CD14-positive monocyte (primary cell): ENCODE data around the gene SRPK2. TPM values are rescaled to one million over a fixed set of nuclear protein-coding genes. Genes with fewer than 3 reads are reported as not detected.
A peak's percentile ranks its signal among the peaks of the same experiment; 100 is the strongest.

Source experiments
- DNase-seq, 3 donors: peaks; one replicate each; pipeline ENCODE4 v3.0.0-alpha.2; 2011 to 2022
- H2AFZ ChIP-seq: 2 replicates; pipeline ENCODE4 v1.6.0; 2012; ENCODE audit warnings: mild to moderate bottlenecking, low read depth, low read length, inconsistent platforms; ENCODE audit not compliant: insufficient read depth, poor library complexity, severe bottlenecking
- H3K27ac ChIP-seq, 2 donors: 1 replicate in 1 of 2; 2 replicates in 1 of 2; pipeline ENCODE4 v1.5.1; 2012 to 2013; ENCODE audit warnings: low read length in 2 of 2, control low read depth in 1 of 2, inconsistent platforms in 1 of 2, low read depth in 1 of 2, mild to moderate bottlenecking in 1 of 2
- H3K27me3 ChIP-seq, 2 donors: one replicate each; pipeline versions ENCODE4 v1.6.0 to v1.6.1; 2011 to 2013; ENCODE audit warnings: low read length in 2 of 2; ENCODE audit not compliant: control insufficient read depth in 2 of 2, insufficient read depth in 2 of 2
- H3K36me3 ChIP-seq, 2 donors: replicated peaks in 1 of 2; 1 replicate in 1 of 2; 2 replicates in 1 of 2; pipeline versions ENCODE4 v1.5.1 to v1.6.1; 2012 to 2013; ENCODE audit warnings: low read length in 2 of 2, control low read depth in 1 of 2, inconsistent platforms in 1 of 2, mild to moderate bottlenecking in 1 of 2; ENCODE audit not compliant: insufficient read depth in 2 of 2, control insufficient read depth in 1 of 2
- H3K4me1 ChIP-seq, 2 donors: 1 replicate in 1 of 2; 2 replicates in 1 of 2; pipeline versions ENCODE4 v1.5.1 to v1.6.1; 2012 to 2013; ENCODE audit warnings: low read length in 2 of 2, control low read depth in 1 of 2, inconsistent platforms in 1 of 2, mild to moderate bottlenecking in 1 of 2, moderate library complexity in 1 of 2; ENCODE audit not compliant: insufficient read depth in 2 of 2, control insufficient read depth in 1 of 2
- H3K4me2 ChIP-seq: replicated peaks from 2 replicates; pipeline ENCODE3; 2012; ENCODE audit warnings: low read length, moderate library complexity, mild to moderate bottlenecking; ENCODE audit not compliant: poor library complexity, severe bottlenecking; ENCODE audit errors: extremely low read depth
- H3K4me3 ChIP-seq, 3 experiments: fragments of 200-600 bp in 1 of 3; sonication (generic) in 1 of 3; replicated peaks in 1 of 3; 1 replicate in 2 of 3; 2 replicates in 1 of 3; pipeline ENCODE4 v1.5.1; 2011 to 2013; ENCODE audit warnings: low read length in 3 of 3, mild to moderate bottlenecking in 3 of 3, control low read depth in 2 of 3, low read depth in 2 of 3, inconsistent platforms in 1 of 3, moderate library complexity in 1 of 3
- H3K79me2 ChIP-seq: 2 replicates; pipeline ENCODE4 v1.6.0; 2012; ENCODE audit warnings: mild to moderate bottlenecking, control low read depth, inconsistent platforms, low read length, moderate library complexity; ENCODE audit not compliant: insufficient read depth
- H3K9ac ChIP-seq: 2 replicates; pipeline ENCODE4 v1.6.0; 2017; ENCODE audit warnings: low read length, mild to moderate bottlenecking; ENCODE audit not compliant: insufficient read depth, poor library complexity, severe bottlenecking
- H3K9me3 ChIP-seq, 2 donors: replicated peaks in 1 of 2; 1 replicate in 1 of 2; 2 replicates in 1 of 2; pipeline versions ENCODE4 v1.5.1 to v1.6.1; 2012 to 2013; ENCODE audit warnings: low read length in 2 of 2, control low read depth in 1 of 2; ENCODE audit not compliant: control insufficient read depth in 1 of 2, insufficient read depth in 1 of 2
- H4K20me1 ChIP-seq: 2 replicates; pipeline ENCODE4 v1.6.0; 2012; ENCODE audit warnings: mild to moderate bottlenecking, low read length, control low read depth, moderate library complexity; ENCODE audit not compliant: insufficient read depth
- H3K27ac Mint-ChIP-seq, 7 donors: one replicate each; pipeline ENCODE4 v1.8.0; 2020; ENCODE audit warnings: mild to moderate bottlenecking in 7 of 7, mixed read lengths in 7 of 7, moderate library complexity in 6 of 7, inconsistent platforms in 2 of 7
- H3K27me3 Mint-ChIP-seq, 3 donors: one replicate each; pipeline ENCODE4 v1.8.0; 2021 to 2022; ENCODE audit warnings: low read depth in 3 of 3, mild to moderate bottlenecking in 3 of 3, mixed read lengths in 3 of 3, moderate library complexity in 3 of 3, inconsistent platforms in 1 of 3
- H3K36me3 Mint-ChIP-seq, 2 donors: one replicate each; pipeline ENCODE4 v1.8.0; 2020; ENCODE audit warnings: mixed read lengths in 2 of 2, inconsistent platforms in 1 of 2, mild to moderate bottlenecking in 1 of 2
- H3K4me1 Mint-ChIP-seq: one replicate; pipeline ENCODE4 v1.8.0; 2020; ENCODE audit warnings: mild to moderate bottlenecking, mixed read lengths
- H3K4me3 Mint-ChIP-seq, 2 donors: one replicate each; pipeline ENCODE4 v1.8.0; 2020; ENCODE audit warnings: mild to moderate bottlenecking in 2 of 2, mixed read lengths in 2 of 2, moderate library complexity in 1 of 2
- H3K9me3 Mint-ChIP-seq, 7 donors: one replicate each; pipeline ENCODE4 v1.8.0; 2020 to 2022; ENCODE audit warnings: mixed read lengths in 7 of 7, mild to moderate bottlenecking in 6 of 7, moderate library complexity in 6 of 7, inconsistent platforms in 2 of 7
- WGBS: methylation state at CpG from one replicate; pipeline ENCODE4 v1.1.5; 2013; ENCODE audit warnings: missing lambda C conversion rate; ENCODE audit not compliant: insufficient coverage; 5-methylcytosine and 5-hydroxymethylcytosine counted together
- intact Hi-C, 2 donors: fragments of 100-400 bp; cut with micrococcal nuclease; formaldehyde crosslinking; loops; one replicate each; pipeline versions ENCODE4 v1.15.0 to v1.15.1; 2023
- polyA plus RNA-seq, 3 donors: library from polyadenylated mRNA; depleted of rRNA in 1 of 3; unstranded in 2 of 3; stranded (reverse) in 1 of 3; fragments of 300-500 nt in 2 of 3; fragments of >200 nt in 1 of 3; fragmentation: Illumina TruSeq in 2 of 3; gene quantifications; 1 replicate in 2 of 3; 2 replicates in 1 of 3; pipeline ENCODE4 v1.2.3, GENCODE V29; 2012 to 2021
- TF ChIP-seq, protein P1 (sequence below): fragments of 200-600 bp; IDR thresholded peaks from one replicate; pipeline ENCODE4 v1.8.0; 2022; ENCODE audit warnings: antibody characterized with exemption, mild to moderate bottlenecking

Gene SRPK2
- polyA plus RNA-seq, 3 donors: 12.6 to 37.7 (median 30.0) TPM

DNA sequence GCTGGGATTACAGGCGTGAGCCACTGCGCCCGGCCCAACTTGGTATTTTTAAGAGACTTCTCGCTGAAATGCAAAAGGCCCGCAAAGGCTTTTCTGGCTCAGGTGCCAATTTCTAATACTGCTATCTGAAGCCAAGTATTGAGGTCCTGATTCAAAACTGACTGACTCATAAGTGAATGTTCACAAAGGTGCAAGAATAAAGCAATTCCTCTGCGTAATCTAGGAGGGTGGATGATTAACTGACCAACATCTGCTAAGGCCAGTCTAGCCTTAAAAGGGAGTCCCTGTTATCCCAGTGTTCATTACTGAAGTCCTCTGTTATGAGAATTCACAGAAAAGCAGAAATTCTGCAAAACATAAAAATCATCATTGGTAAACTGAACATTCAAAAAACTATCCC lies 111.4 kb downstream of the SRPK2 start:
- no peak overlapping the region for H3K9ac ChIP-seq
- no peak overlapping the region for H3K4me3 ChIP-seq
- 98% methylated on average over 6 of the region's 6 CpGs for WGBS
- Mint-ChIP-seq H3K4me1 (peaks cover 10% of the 10 kb centered on the region), H3K27ac (peak overlapping the region in 1 of 7 donors; percentile 1), H3K36me3 (peaks cover 18 to 20% of the 10 kb centered on the region in 2 donors), H3K27me3 (peaks cover 0 to 2% (median 0%) of the 10 kb centered on the region in 3 donors), H3K4me3 (no peak overlapping the region), H3K9me3 (no peaks in the 10 kb centered on the region)
- H4K20me1 ChIP-seq: peaks cover 83% of the 10 kb centered on the region
- no peak for DNase-seq
- no peak overlapping the region for H2AFZ ChIP-seq
- peaks cover 18% of the 10 kb centered on the region for H3K79me2 ChIP-seq
- TF ChIP-seq, protein P1, sequence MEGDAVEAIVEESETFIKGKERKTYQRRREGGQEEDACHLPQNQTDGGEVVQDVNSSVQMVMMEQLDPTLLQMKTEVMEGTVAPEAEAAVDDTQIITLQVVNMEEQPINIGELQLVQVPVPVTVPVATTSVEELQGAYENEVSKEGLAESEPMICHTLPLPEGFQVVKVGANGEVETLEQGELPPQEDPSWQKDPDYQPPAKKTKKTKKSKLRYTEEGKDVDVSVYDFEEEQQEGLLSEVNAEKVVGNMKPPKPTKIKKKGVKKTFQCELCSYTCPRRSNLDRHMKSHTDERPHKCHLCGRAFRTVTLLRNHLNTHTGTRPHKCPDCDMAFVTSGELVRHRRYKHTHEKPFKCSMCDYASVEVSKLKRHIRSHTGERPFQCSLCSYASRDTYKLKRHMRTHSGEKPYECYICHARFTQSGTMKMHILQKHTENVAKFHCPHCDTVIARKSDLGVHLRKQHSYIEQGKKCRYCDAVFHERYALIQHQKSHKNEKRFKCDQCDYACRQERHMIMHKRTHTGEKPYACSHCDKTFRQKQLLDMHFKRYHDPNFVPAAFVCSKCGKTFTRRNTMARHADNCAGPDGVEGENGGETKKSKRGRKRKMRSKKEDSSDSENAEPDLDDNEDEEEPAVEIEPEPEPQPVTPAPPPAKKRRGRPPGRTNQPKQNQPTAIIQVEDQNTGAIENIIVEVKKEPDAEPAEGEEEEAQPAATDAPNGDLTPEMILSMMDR: no peak
- no peaks in the 10 kb centered on the region for H3K9me3 ChIP-seq
- no peak overlapping the region for H3K27ac ChIP-seq
- no peaks in the 10 kb centered on the region for H3K4me1 ChIP-seq
- no peak overlapping the region for H3K4me2 ChIP-seq
- intact Hi-C loops: no loop called here
- H3K36me3 ChIP-seq: no peaks in the 10 kb centered on the region
- no peaks in the 10 kb centered on the region for H3K27me3 ChIP-seq

DNA sequence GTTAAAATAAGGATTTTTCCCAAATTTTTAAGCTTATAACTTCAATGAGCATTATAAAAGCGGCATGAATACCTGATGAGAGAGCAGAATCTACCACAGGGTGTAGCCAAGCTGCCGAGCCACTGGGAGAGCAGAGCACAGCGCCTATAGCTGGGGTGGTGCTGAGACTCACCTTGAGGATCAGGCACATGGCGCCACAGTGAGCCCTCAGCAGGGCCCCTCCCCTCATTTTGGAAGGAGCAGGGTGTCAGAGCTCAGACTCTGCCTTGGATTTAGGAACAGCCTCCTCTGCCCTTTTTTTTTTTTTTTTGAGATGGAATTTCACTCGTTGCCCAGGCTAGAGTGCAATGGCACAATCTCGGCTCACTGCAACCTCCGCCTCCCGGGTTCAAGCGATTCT lies 118.6 kb downstream of the SRPK2 start:
- Mint-ChIP-seq H3K4me1 (peaks cover 21% of the 10 kb centered on the region), H3K27ac (peak overlapping the region in 1 of 7 donors; percentile 63), H3K4me3 (no peak overlapping the region), H3K27me3 (no peaks in the 10 kb centered on the region), H3K9me3 (no peaks in the 10 kb centered on the region), H3K36me3 (peaks cover 0 to 6% of the 10 kb centered on the region in 2 donors)
- H3K9ac ChIP-seq: no peak overlapping the region
- no peak overlapping the region for H2AFZ ChIP-seq
- no peak for DNase-seq
- no peaks in the 10 kb centered on the region for H3K27me3 ChIP-seq
- no peaks in the 10 kb centered on the region for H3K36me3 ChIP-seq
- intact Hi-C loops: no loop called here
- no peak overlapping the region for H3K27ac ChIP-seq
- H3K4me1 ChIP-seq: peaks cover 13 to 25% of the 10 kb centered on the region in 2 donors
- H3K4me2 ChIP-seq: peak overlapping the region; percentile 80
- 93% methylated on average over 2 of the region's 9 CpGs for WGBS
- H3K4me3 ChIP-seq: no peak overlapping the region
- H3K79me2 ChIP-seq: peaks cover 63% of the 10 kb centered on the region
- H3K9me3 ChIP-seq: no peaks in the 10 kb centered on the region
- TF ChIP-seq, protein P1: no peak
- peaks cover 57% of the 10 kb centered on the region for H4K20me1 ChIP-seq
